ENCODE results near the gene ADAMTS17.

- TF ChIP-seq CTCF (IDR thresholded peaks at IDR 0.05; ENCODE audit: low read depth, low read length, poor library complexity, severe bottlenecking): no peak
- TF ChIP-seq EZH2phosphoT487 (IDR thresholded peaks at IDR 0.05; ENCODE audit: borderline replicate concordance, low read length): no peak
These were observed 223.2 kb downstream of the ADAMTS17 start for GRCh38 chr15:100118546-100118945.

Measured in DOHH2 (cell line).